NB4 (cell line): ENCODE results near the gene ERI3.

Experiments used
- MYC ChIP-seq: IDR thresholded peaks from 2 replicates; pipeline ENCODE4 v1.6.1; 2011; ENCODE audit warnings: low read depth, low read length
- TF ChIP-seq, protein P1 (sequence below): IDR thresholded peaks from one replicate; pipeline ENCODE4 v1.5.1; 2012; ENCODE audit warnings: low read depth, low read length
- TF ChIP-seq, protein P2 (sequence below): IDR thresholded peaks from 2 replicates; pipeline ENCODE4 v1.6.1; 2011; ENCODE audit warnings: low read depth, low read length

DNA sequence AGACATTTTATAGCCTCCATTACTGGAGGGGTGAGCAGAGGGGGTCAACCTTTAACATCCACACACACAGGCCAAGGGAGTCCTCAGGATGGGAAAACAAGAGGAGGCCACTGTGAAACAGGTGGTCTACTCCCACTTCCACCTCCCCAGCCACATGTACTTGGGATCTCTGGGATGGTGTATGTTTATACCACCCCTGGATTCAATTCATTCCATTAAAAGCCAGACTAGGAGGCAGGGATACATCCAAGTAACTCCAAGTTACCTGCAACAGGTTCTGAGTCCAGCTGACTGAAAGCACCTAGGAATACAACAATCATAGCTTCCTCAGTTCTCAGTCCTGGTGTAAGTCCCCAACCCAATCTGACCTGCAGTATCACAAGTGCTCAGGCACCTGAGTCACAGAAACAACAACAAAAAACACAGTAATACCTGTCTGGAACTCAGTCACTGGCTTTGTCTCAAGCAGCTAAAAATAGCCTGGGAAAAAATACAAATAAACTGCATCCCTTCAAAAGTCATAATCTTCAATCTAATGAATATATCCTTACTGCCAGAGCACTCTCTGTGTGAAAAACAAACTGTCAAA is 9.8 kb downstream of the ERI3 start:
- TF ChIP-seq, protein P1, sequence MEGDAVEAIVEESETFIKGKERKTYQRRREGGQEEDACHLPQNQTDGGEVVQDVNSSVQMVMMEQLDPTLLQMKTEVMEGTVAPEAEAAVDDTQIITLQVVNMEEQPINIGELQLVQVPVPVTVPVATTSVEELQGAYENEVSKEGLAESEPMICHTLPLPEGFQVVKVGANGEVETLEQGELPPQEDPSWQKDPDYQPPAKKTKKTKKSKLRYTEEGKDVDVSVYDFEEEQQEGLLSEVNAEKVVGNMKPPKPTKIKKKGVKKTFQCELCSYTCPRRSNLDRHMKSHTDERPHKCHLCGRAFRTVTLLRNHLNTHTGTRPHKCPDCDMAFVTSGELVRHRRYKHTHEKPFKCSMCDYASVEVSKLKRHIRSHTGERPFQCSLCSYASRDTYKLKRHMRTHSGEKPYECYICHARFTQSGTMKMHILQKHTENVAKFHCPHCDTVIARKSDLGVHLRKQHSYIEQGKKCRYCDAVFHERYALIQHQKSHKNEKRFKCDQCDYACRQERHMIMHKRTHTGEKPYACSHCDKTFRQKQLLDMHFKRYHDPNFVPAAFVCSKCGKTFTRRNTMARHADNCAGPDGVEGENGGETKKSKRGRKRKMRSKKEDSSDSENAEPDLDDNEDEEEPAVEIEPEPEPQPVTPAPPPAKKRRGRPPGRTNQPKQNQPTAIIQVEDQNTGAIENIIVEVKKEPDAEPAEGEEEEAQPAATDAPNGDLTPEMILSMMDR: no peak
- TF ChIP-seq, protein P2, sequence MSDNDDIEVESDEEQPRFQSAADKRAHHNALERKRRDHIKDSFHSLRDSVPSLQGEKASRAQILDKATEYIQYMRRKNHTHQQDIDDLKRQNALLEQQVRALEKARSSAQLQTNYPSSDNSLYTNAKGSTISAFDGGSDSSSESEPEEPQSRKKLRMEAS: no peak
- no peak for TF ChIP-seq MYC
